Uterus (tissue), 2 donors: ENCODE data around the gene ASB6.

Experiments used
- CTCF ChIP-seq, 4 experiments: fragments of 200-600 bp in 2 of 4; fragments of 450-650 bp in 2 of 4; sonication (generic) in 2 of 4; IDR thresholded peaks; one replicate each; pipeline ENCODE4 v1.5.1; 2016 to 2019; ENCODE audit warnings: antibody characterized with exemption in 4 of 4, mild to moderate bottlenecking in 2 of 4, moderate library complexity in 1 of 4
- POLR2A ChIP-seq, 2 donors: fragments of 450-650 bp; IDR thresholded peaks; one replicate each; pipeline ENCODE4 v1.6.1; 2016; ENCODE audit warnings: antibody characterized with exemption in 2 of 2, mild to moderate bottlenecking in 1 of 2, moderate library complexity in 1 of 2

- TF ChIP-seq POLR2A (IDR thresholded peaks at IDR 0.05) (no peak), CTCF (IDR thresholded peaks at IDR 0.05) (peak; percentile 56 to 61 (median 58))
Observed at GRCh38 chr9:129624168-129624759, 17.7 kb downstream of the ASB6 start.
